Measurements from ENCODE around the gene PMM2.

Gene PMM2

GRCh38 chr16:8888951-8889892 is 91.6 kb downstream of the PMM2 start:
- H3K4me2 ChIP-seq (ENCODE audit: low read depth, low read length, poor library complexity, severe bottlenecking): no peak overlapping the region
- H3K9me3 ChIP-seq (ENCODE audit: insufficient read depth, low read depth, low read length): no peaks in the 10 kb centered on the region
- no peaks in the 10 kb centered on the region for H3K27me3 ChIP-seq (ENCODE audit: insufficient read depth, low read length, poor library complexity, severe bottlenecking)
- H4K20me1 ChIP-seq (ENCODE audit: insufficient read depth, low read length, poor library complexity, severe bottlenecking): no peaks in the 10 kb centered on the region
- no peaks in the 10 kb centered on the region for H3K4me1 ChIP-seq (ENCODE audit: insufficient read depth, low read length, poor library complexity, severe bottlenecking)
- TF ChIP-seq CTCF (conservative IDR thresholded peaks at IDR 0.05; ENCODE audit: low read length) (no peak), EZH2phosphoT487 (IDR thresholded peaks at IDR 0.05; ENCODE audit: borderline replicate concordance) (no peak)
- peaks cover 11% of the 10 kb centered on the region; the same call in 1 of the 2 replicates for H3K36me3 ChIP-seq (ENCODE audit: insufficient read depth, low read length)
- H3K4me3 ChIP-seq (ENCODE audit: low read length, poor library complexity, severe bottlenecking): no peak overlapping the region
- H3K79me2 ChIP-seq (ENCODE audit: insufficient read depth, low read length): no peaks in the 10 kb centered on the region
- H3F3A ChIP-seq (ENCODE audit: low read depth): no peaks in the 10 kb centered on the region
- H2AFZ ChIP-seq (ENCODE audit: low read length): no peak overlapping the region
- no peaks in the 10 kb centered on the region for H3K9me2 ChIP-seq (replicated peaks; ENCODE audit: low read depth, low read length)
- no peak overlapping the region for H3K9ac ChIP-seq (ENCODE audit: low read depth, low read length, poor library complexity, severe bottlenecking)

- Histone ChIP-seq H3K4me2 (ENCODE audit: low read depth, low read length, poor library complexity, severe bottlenecking) (no peak overlapping the region), H3K9ac (ENCODE audit: low read depth, low read length, poor library complexity, severe bottlenecking) (no peak overlapping the region), H4K20me1 (ENCODE audit: insufficient read depth, low read length, poor library complexity, severe bottlenecking) (no peaks in the 10 kb centered on the region), H3K27me3 (ENCODE audit: insufficient read depth, low read length, poor library complexity, severe bottlenecking) (no peaks in the 10 kb centered on the region), H3K4me3 (ENCODE audit: low read length, poor library complexity, severe bottlenecking) (no peak overlapping the region), H3K9me3 (ENCODE audit: insufficient read depth, low read depth, low read length) (no peaks in the 10 kb centered on the region), H2AFZ (ENCODE audit: low read length) (no peak overlapping the region), H3K36me3 (ENCODE audit: insufficient read depth, low read length) (peaks cover 19% of the 10 kb centered on the region; the same call in 1 of the 2 replicates), H3K4me1 (ENCODE audit: insufficient read depth, low read length, poor library complexity, severe bottlenecking) (no peaks in the 10 kb centered on the region), H3F3A (ENCODE audit: low read depth) (no peaks in the 10 kb centered on the region), H3K79me2 (ENCODE audit: insufficient read depth, low read length) (no peaks in the 10 kb centered on the region), H3K9me2 (replicated peaks; ENCODE audit: low read depth, low read length) (no peaks in the 10 kb centered on the region)
- TF ChIP-seq CTCF (conservative IDR thresholded peaks at IDR 0.05; ENCODE audit: low read length) (no peak), EZH2phosphoT487 (IDR thresholded peaks at IDR 0.05; ENCODE audit: borderline replicate concordance) (no peak)
Observed at GRCh38 chr16:8889893-8890548, 92.4 kb downstream of the PMM2 start.

- H3K9me3 ChIP-seq (ENCODE audit: insufficient read depth, low read depth, low read length): no peaks in the 10 kb centered on the region
Observed at GRCh38 chr16:8890549-8890921, 92.9 kb downstream of the PMM2 start.

More at GRCh38 chr16:8890549-8890921, 92.9 kb downstream of the PMM2 start:
- TF ChIP-seq CTCF (conservative IDR thresholded peaks at IDR 0.05; ENCODE audit: low read length) (no peak), EZH2phosphoT487 (IDR thresholded peaks at IDR 0.05; ENCODE audit: borderline replicate concordance) (no peak)
- no peak overlapping the region for H2AFZ ChIP-seq (ENCODE audit: low read length)
- no peak overlapping the region for H3K4me3 ChIP-seq (ENCODE audit: low read length, poor library complexity, severe bottlenecking)
- H3K9ac ChIP-seq (ENCODE audit: low read depth, low read length, poor library complexity, severe bottlenecking): no peak overlapping the region
- H3K36me3 ChIP-seq (ENCODE audit: insufficient read depth, low read length): peaks cover 24% of the 10 kb centered on the region; the same call in 1 of the 2 replicates
- H3K27me3 ChIP-seq (ENCODE audit: insufficient read depth, low read length, poor library complexity, severe bottlenecking): no peaks in the 10 kb centered on the region
- H3F3A ChIP-seq (ENCODE audit: low read depth): no peaks in the 10 kb centered on the region
- no peaks in the 10 kb centered on the region for H3K9me2 ChIP-seq (replicated peaks; ENCODE audit: low read depth, low read length)
- H4K20me1 ChIP-seq (ENCODE audit: insufficient read depth, low read length, poor library complexity, severe bottlenecking): no peaks in the 10 kb centered on the region
- no peaks in the 10 kb centered on the region for H3K4me1 ChIP-seq (ENCODE audit: insufficient read depth, low read length, poor library complexity, severe bottlenecking)
- H3K79me2 ChIP-seq (ENCODE audit: insufficient read depth, low read length): no peaks in the 10 kb centered on the region
- H3K4me2 ChIP-seq (ENCODE audit: low read depth, low read length, poor library complexity, severe bottlenecking): no peak overlapping the region

Data from Loucy (cell line).